ENCODE data around the gene AGPAT4. TPM values are rescaled to one million over a fixed set of nuclear protein-coding genes. Genes with fewer than 3 reads are reported as not detected.

The AGPAT4 gene
- total RNA-seq, 4 donors from 2014 or later = 1.0 to 17.4 (median 6.4) TPM

GRCh38 chr6:161292650-161293281, 18.9 kb upstream of the AGPAT4 start:
- no peak overlapping the region for H3K27ac ChIP-seq
- H3K4me1 ChIP-seq = no peaks in the 10 kb centered on the region
- no peaks in the 10 kb centered on the region for H3K9me3 ChIP-seq
- WGBS, 2 donors = 72 to 87% methylated on average over 8 to 10 of the region's 10 CpGs
- H3K4me3 ChIP-seq = no peak overlapping the region
- DNase-seq = no peak
- no peaks in the 10 kb centered on the region for H3K27me3 ChIP-seq
- intact Hi-C loops (cut with DNase I) = no loop called here
- H3K36me3 ChIP-seq = no peaks in the 10 kb centered on the region
- TF ChIP-seq POLR2A (IDR thresholded peaks at IDR 0.05) (no peak), CTCF (IDR thresholded peaks at IDR 0.05) (no peak)

- DNase-seq = no peak
- H3K9me3 ChIP-seq = no peaks in the 10 kb centered on the region
- H3K4me3 ChIP-seq = no peak overlapping the region
- H3K36me3 ChIP-seq = no peaks in the 10 kb centered on the region
- H3K27ac ChIP-seq = no peak overlapping the region
- no peaks in the 10 kb centered on the region for H3K4me1 ChIP-seq
- intact Hi-C loops (cut with DNase I) = no loop called here
- WGBS, 2 donors = 93 to 100% methylated on average over 4 of the region's 6 CpGs
- H3K27me3 ChIP-seq = no peaks in the 10 kb centered on the region
- TF ChIP-seq CTCF (IDR thresholded peaks at IDR 0.05) (no peak), POLR2A (IDR thresholded peaks at IDR 0.05) (no peak)
Measured at GRCh38 chr6:161292145-161292544, 18.3 kb upstream of the AGPAT4 start.

GRCh38 chr6:161290751-161291150, 16.9 kb upstream of the AGPAT4 start:
- intact Hi-C loops (cut with DNase I) = no loop called here
- no peak for TF ChIP-seq POLR2A (IDR thresholded peaks at IDR 0.05)
- TF ChIP-seq CTCF (IDR thresholded peaks at IDR 0.05) = no peak

GRCh38 chr6:161284653-161285052, 10.8 kb upstream of the AGPAT4 start:
- H3K27ac ChIP-seq = no peak overlapping the region
- no peaks in the 10 kb centered on the region for H3K4me1 ChIP-seq
- H3K27me3 ChIP-seq = no peaks in the 10 kb centered on the region
- no peak overlapping the region for H3K4me3 ChIP-seq
- 74 to 81% methylated on average over 5 of the region's 5 CpGs for WGBS, 2 donors
- intact Hi-C loops (cut with DNase I) = no loop called here
- TF ChIP-seq POLR2A (IDR thresholded peaks at IDR 0.05) (no peak), CTCF (IDR thresholded peaks at IDR 0.05) (no peak)
- H3K36me3 ChIP-seq = no peaks in the 10 kb centered on the region
- DNase-seq = no peak
- H3K9me3 ChIP-seq = no peaks in the 10 kb centered on the region

More at GRCh38 chr6:161290751-161291150, 16.9 kb upstream of the AGPAT4 start:
- H3K9me3 ChIP-seq = no peaks in the 10 kb centered on the region
- no peaks in the 10 kb centered on the region for H3K36me3 ChIP-seq
- H3K4me3 ChIP-seq = no peak overlapping the region
- DNase-seq = no peak
- no peaks in the 10 kb centered on the region for H3K27me3 ChIP-seq
- no peak overlapping the region for H3K27ac ChIP-seq
- H3K4me1 ChIP-seq = no peaks in the 10 kb centered on the region
- 69 to 91% methylated on average over 2 of the region's 3 CpGs for WGBS, 2 donors

- Histone ChIP-seq H3K36me3 (no peaks in the 10 kb centered on the region), H3K4me3 (no peak overlapping the region), H3K9me3 (no peaks in the 10 kb centered on the region), H3K4me1 (no peaks in the 10 kb centered on the region), H3K27ac (no peak overlapping the region), H3K27me3 (no peaks in the 10 kb centered on the region)
- no peak for DNase-seq
- 82 to 84% methylated on average over 5 of the region's 5 CpGs for WGBS, 2 donors
- intact Hi-C loops (cut with DNase I) = no loop called here
- TF ChIP-seq POLR2A (IDR thresholded peaks at IDR 0.05) = no peak
- TF ChIP-seq CTCF (IDR thresholded peaks at IDR 0.05) = no peak
Measured at GRCh38 chr6:161281092-161281491, 7.2 kb upstream of the AGPAT4 start.
